ENCODE measurements around the gene SUV39H2.
"Not testable (repeated sequence)": the region's sequence is repeated elsewhere in the genome, so short reads cannot be mapped to it uniquely, and the experiment has no call there.

SUV39H2 gene

DNA sequence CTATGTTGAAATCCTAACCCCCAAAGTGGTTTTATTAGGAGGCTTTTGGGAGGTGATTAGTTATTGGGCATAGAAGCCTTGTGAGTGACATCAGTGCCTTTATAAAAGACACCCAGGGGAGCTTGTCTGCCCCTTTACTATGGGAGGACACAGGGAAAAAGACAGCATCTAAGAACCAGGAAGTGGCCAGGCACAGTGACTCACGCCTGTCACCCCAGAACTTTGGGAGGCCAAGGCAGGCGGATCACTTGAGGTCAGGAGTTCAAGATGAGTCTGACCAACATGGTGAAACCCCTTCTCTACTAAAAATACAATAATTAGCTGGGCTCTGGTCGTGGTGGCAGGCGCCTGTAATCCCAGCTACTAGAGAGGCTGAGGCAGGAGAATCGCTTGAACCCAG, 60.3 kb downstream of the SUV39H2 start:
- DNase-seq (ENCODE audit: low read depth), result not testable (repeated sequence)

DNA sequence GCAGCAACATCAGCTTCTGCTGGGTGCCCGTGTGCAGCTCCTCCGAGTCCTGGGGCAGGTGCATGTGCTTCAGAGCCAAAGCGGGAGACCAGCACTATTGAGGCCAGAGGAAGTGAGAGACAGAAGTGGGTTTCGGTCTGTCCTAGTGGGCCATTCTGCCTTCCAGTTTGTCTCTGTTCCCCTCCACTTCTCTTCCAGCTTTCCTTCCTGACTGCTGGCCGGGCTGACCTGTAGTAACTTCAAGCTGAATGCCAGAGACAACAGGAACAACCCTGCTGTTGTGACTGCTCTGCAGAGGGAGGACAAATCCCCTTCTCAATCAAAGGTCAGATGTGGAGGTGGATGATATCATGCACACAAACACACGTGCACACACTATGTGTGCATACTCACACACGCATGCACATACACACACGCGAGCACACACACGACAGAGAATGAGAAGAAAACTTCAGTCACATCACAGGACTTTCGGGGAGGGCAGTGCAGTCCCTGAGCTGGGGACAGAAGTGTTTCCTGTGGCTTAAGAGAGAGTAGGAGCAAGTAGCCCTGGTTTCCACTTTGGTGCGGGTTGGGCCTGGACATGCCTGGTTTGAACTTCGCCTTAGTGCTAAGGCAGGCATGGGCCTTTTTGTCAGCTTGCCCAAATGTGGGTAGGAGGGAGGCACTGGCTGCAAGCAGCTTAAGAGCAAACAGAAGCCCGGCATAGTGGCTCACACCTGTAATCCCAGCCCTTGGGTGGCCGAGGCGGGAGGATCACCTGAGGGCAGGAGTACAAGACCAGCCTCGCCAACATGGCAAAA, 63.7 kb downstream of the SUV39H2 start:
- DNase-seq (ENCODE audit: low read depth), result not testable (repeated sequence)

DNA sequence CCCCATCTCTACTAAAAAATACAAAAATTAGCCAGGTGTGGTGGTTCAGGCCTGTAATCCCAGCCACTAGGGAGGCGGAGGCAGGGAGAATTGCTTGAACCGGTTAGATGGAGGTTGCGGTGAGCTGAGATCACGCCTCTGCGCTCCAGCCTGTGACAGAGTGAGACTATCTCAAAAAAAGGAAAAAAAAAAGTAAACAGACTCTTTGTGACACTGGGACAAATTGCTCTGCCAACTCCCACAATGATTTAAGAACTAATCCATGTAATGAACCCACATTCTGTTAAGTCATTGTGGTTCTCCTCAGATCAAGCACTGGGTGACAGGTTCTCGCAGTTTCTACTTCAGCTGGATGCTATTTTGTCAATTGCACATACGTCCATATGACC, 64.3 kb downstream of the SUV39H2 start:
- not testable (repeated sequence) for DNase-seq (ENCODE audit: low read depth)

- DNase-seq (ENCODE audit: low read depth), result no peak
Observed at GRCh38 chr10:14945108-14945507, 66.4 kb downstream of the SUV39H2 start.

GRCh38 chr10:14947268-14947667, 68.6 kb downstream of the SUV39H2 start:
- no peak for DNase-seq (ENCODE audit: low read depth)

DNA sequence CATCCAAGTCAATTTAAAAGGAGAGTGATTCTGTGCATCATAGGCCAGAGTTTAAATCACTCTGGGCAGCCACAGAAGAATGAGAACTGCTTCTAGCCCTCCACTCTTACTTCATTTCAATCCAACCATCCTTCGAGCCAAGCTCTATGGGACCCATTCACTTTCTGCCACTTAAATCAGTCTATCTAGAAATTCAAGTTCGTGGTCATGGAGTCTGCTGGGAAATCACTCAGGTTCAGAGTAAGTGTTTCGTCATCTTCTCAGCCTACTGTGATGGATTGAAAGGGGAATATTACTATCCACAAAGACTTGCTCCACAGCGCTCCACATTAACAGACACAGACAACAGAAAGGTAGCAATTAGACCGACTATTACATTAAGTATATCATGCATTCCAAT, 70.6 kb downstream of the SUV39H2 start:
- no peak for DNase-seq (ENCODE audit: low read depth)

DNA sequence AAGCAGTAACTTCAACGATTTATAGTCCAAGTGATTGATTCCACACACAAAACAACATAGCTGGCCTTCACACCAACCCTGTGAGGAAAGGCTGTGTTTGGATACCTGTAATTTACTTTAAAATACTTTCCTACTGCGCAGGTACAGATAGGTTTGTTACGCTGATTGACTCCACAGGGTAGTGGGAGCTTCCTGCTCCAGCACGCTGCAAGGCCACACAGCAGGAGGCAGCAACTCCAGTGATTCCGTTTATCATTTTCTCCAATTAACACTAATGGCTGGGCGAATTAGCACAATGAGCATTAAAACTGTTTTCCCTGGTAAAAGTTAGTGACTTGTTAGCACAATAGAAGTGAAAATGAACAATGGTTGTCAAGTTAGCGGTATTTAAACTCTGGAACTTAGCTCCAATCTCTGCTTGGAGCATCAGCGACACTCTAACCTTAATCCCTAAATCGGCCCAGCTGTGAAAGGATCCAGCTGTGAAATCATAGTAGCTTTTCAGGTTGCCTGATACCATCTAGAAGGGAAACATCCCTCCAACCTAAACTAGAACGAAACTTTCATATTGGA, 74.3 kb downstream of the SUV39H2 start:
- DNase-seq (ENCODE audit: low read depth), result no peak

DNA sequence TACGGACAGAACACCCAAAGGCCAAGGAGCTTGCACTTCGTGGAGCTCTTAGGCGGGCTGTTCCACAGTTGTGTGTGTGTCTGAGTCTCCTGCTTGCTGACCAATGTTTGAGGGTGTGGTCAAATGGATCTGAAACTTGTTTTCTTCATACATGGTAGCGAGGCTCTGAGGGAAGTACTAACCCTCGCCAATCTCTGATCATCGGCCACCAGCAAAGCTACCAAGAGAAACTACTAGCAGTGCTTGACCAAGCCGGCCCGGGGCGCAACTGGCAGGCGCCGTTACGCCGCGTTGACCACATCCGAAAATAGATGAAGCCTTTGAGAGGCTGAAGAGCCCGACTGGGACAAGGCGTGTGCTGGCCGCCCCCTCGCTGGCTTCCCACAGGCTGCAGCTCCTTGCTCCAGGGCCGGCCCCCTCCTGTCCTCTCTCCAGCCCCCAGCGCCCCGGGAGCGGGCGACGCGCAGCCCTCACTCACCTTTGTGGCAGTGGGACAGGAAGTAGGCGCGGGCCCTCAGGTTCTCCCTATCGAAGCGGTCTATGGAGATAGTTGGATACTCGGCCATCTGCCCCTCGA, 74.8 kb downstream of the SUV39H2 start:
- DNase-seq (ENCODE audit: low read depth), result no peak

Data from stimulated activated CD8-positive, alpha-beta memory T cell treated with anti-CD3 and anti-CD28 coated beads, Interleukin-15, amount 100 ng/mL, for 24 hours (primary cell).